ENCODE measurements around the gene NKAIN2.
"Not testable (repeated sequence)": the region's sequence is repeated elsewhere in the genome, so short reads cannot be mapped to it uniquely, and the experiment has no call there.

NKAIN2 gene

GRCh38 chr6:124205921-124206320, 402.3 kb downstream of the NKAIN2 start:
- DNase-seq (ENCODE audit: low spot score) = no peak

DNA sequence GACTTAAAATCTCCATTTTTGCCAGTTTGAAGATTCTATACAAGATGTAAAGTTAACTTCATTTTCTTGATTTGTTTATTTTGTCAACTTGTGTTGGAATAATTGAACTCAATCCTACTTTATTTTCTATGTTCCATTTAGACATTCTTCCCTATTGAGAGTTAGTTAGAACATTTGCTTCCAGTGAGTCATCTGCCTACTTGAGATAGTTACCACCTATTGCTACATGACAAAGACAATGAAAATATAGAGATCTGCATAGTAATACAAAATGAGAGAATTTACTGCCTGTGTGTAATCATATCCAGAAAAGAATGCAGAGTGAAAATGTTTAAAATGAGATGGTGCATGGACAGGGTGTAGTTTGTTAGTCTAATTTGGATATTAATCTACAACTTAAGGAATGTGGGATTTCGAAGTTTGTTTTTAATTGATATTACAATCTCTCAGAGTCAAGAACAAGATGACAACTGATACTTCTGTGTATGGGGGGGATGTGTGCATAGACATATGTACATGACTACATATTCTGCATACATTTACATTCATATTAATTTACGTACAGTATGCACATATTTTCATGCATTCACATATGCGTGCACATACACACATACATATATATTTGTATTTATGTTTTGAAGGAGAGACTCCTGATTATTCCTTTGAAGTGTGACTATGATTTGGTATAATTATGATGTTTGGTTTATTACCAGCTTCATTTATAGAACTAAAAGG, 420.1 kb downstream of the NKAIN2 start:
- no peak for DNase-seq (ENCODE audit: low spot score)

DNA sequence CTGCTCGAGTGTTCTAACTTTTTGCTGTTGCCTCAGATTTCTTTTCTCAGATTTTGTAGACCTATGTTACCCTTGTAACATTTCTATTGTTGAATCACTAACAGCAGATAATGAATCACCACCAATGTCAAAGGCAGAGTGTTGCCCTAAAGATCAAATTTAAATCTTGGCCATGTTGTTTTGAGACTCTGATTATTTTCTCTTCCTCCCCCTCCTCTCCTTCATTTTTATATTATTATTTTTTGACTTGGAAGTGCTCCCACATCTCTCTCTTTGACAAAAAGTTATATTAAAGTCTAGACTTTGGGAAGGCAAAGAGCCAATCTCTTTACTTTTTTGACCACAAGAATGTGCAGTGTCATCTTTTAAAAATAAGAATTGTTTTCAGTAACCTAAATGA, 422.7 kb downstream of the NKAIN2 start:
- no peak for DNase-seq (ENCODE audit: low spot score)

DNA sequence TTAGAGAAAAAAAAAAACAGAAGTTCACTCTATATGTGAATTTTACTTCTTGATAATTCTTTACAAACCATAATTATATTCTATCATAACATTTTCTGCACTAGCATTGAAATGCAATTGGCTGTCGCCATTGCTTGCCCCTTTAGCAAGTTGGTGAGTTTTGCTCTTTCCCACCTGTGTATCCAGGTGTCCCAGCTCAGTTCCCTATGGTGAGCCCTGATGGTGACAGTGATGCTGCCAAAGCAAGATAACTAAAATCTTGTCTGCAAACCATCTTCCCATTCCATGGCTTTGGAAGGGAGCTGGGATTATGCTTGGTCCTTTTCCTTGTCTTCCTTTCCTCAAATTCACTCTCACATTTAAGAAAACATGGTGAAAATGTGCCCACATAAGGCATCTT, 429.6 kb downstream of the NKAIN2 start:
- no peak for DNase-seq (ENCODE audit: low spot score)

- DNase-seq (ENCODE audit: low spot score) = no peak
Observed at GRCh38 chr6:124234801-124235200, 431.1 kb downstream of the NKAIN2 start.

DNA sequence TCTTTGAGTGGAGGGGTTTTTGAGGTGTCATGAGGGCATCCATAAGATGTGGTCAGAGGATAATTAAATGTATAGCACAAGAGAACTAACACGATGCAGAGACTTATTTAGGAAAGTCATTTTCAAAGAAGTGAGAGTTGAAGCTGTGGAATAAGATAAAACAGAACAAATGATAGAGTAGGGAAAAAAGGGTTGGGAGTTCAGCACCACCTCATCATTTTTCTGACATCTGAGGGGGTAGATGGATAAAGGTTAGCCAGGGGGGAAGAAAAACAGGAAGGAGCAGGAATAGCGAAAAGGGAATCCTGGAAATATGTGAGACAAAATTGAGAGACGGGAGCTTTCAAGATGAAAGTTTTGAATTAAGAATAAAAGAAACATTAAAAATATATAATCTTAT, 434.2 kb downstream of the NKAIN2 start:
- no peak for DNase-seq (ENCODE audit: low spot score)

GRCh38 chr6:124238408-124238807, 434.7 kb downstream of the NKAIN2 start:
- not testable (repeated sequence) for DNase-seq (ENCODE audit: low spot score)

- DNase-seq (ENCODE audit: low spot score) = no peak
Observed at GRCh38 chr6:124254941-124255685, 451.4 kb downstream of the NKAIN2 start.

DNA sequence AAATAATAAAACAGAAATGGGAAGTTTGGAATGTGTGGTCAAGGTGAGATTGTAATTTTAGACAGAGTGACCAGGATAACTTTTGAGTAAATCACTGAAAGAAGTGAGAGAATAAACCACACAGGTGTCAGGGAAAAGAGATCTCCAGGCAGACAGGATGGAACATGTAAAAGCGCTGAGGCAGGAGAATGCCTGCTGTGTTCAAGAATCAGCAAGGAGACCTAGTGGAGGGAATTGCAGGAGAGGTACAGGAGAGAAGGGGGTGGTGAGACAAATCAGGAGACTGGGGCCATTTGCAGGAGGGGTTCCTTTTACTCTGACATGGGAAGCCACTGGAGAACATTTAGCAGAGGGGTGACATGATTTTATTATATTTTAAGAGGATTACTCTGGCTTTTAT, 456.7 kb downstream of the NKAIN2 start:
- DNase-seq (ENCODE audit: low spot score) = no peak

DNA sequence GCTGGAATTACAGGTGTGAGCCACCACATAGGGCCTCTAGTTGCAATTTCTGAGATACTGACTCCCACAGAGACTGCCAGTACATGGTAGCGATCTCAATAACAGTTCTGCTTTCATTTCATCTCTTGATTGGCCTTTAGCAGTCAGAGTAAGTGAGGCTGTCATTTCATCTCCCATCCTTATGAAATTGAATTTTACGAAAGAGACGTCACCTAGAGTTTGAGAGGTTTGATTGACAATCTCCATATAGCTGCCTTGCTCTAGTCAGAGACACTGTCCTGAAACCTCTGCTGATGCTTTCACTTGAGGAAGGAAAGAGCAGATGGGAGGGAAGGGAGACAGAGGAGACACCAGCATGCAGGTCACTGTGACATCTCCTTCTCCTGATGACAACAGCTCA, 466.1 kb downstream of the NKAIN2 start:
- no peak for DNase-seq (ENCODE audit: low spot score)

GRCh38 chr6:124273701-124274100, 470.0 kb downstream of the NKAIN2 start:
- no peak for DNase-seq (ENCODE audit: low spot score)

- no peak for DNase-seq (ENCODE audit: low spot score)
Observed at GRCh38 chr6:124282541-124282940, 478.9 kb downstream of the NKAIN2 start.

GRCh38 chr6:124283486-124283885, 479.8 kb downstream of the NKAIN2 start:
- no peak for DNase-seq (ENCODE audit: low spot score)

DNA sequence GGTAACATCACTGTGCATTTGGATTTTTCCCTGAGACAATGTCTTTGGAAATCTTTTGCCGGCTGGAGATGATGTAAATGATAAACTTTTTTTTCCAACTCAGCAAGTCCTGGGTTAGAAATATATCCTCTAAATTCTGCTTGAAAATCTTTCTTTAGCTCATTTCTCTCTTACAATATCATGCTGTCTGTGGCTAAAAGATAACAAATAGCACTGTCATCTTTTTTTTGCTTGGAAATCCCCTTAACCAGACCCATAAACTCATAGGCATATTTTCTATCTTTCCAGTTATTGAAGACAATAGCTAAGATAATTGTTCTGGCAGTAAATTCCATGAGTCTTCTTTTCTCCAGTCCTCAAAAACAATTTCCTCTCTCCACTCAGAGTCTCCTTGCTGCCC, 481.5 kb downstream of the NKAIN2 start:
- DNase-seq (ENCODE audit: low spot score) = no peak

GRCh38 chr6:124294574-124295200, 491.0 kb downstream of the NKAIN2 start:
- no peak for DNase-seq (ENCODE audit: low spot score)

GRCh38 chr6:124297507-124297906, 493.8 kb downstream of the NKAIN2 start:
- no peak for DNase-seq (ENCODE audit: low spot score)

- no peak for DNase-seq (ENCODE audit: low spot score)
Observed at GRCh38 chr6:124298730-124299129, 495.1 kb downstream of the NKAIN2 start.

GRCh38 chr6:124300907-124301306, 497.2 kb downstream of the NKAIN2 start:
- DNase-seq (ENCODE audit: low spot score) = not testable (repeated sequence)

- DNase-seq (ENCODE audit: low spot score) = no peak
Observed at GRCh38 chr6:124303971-124304370, 500.3 kb downstream of the NKAIN2 start.

- no peak for DNase-seq (ENCODE audit: low spot score)
Observed at GRCh38 chr6:124310139-124310538, 506.5 kb downstream of the NKAIN2 start.

DNA sequence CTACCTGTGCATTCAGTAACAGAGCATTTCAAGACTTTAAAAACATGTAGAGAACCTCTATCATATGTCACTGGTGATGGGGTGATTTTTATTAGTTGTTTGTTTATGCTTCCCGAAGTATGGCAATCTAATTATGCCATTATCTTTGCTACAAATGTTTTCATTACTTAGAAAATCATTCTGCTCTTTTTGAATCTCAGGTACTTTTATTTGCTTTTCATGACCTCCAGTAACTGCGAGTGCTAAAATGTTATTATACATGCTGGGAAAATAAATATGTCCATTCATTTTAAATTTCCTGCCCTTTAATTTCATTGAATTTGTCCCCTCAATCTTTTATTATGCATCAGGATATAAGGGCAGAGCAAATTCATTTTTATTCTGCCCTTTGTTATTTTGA, 515.7 kb downstream of the NKAIN2 start:
- no peak for DNase-seq (ENCODE audit: low spot score)

DNA sequence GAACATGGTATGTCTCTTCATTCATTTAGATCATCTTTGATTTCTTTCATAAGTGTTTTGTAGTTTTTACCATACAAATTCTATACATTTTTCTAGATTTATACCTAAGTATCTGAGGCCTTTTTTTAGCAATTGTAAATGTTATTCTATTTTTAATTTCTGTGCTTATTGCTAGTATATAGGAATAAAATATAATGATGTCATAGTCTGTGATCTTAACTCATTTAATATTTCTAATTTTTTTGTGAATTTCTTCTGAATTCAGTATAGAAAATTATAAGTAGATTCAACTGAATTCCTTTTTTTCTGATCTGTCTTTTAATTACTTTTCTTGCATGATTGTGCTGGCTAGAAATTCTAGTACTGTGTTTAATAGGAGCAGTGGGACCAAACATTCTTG, 520.6 kb downstream of the NKAIN2 start:
- DNase-seq (ENCODE audit: low spot score) = no peak

DNA sequence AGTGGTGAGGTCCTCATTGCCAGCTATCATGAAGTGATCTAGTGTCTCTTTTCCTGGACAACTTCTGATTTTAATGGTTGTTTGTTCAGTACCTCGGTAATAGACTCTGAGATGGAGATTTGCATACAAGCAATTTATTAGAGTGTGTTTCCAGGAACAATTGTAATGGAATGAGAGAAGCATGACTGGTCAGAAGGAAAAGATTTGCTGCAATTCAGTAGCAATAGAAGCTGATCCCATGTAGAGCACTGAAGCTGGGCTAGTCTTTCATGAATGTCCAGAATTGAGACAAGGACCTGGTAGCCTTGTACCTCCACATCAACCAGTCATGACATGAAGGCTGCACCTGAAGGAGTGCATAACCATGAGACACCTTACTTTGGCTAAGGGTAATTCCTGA, 526.5 kb downstream of the NKAIN2 start:
- no peak for DNase-seq (ENCODE audit: low spot score)
